PC-3 (cell line): ENCODE data around the gene WDR6. TPM values are rescaled to one million over a fixed set of nuclear protein-coding genes. Genes with fewer than 3 reads are reported as not detected.

Experiments
- ATAC-seq: fragments of 200-7000 bp; cut with Tn5 transposase; 2 replicates; pipeline ENCODE4 v1.9.1; 2020; ENCODE audit warnings: mild to moderate bottlenecking, moderate library complexity
- BruUV-seq: library from RNA; stranded (reverse); fragments of 400-500 nt; replicated peaks from 2 replicates; lab custom pipeline; 2021; lab: Mats Ljungman, UMichigan
- CTCF ChIA-PET: fragments of 300-600 bp; sonication (Branson Sonifier 250); formaldehyde crosslinking; loops from one replicate; lab custom pipeline; 2022; ENCODE audit warnings: antibody characterized with exemption; lab: Charles Lee
- POLR2A ChIA-PET: fragments of 300-600 bp; sonication (Branson Sonifier 250); formaldehyde crosslinking; loops from one replicate; lab custom pipeline; 2022; ENCODE audit warnings: antibody characterized with exemption; ENCODE audit not compliant: unreplicated experiment; lab: Charles Lee
- DNase-seq: peaks from one replicate; pipeline ENCODE4 v3.0.0-alpha.2; 2015
- H2AFZ ChIP-seq: fragments of 300-600 bp; sonication (generic); 2 replicates; pipeline ENCODE4 v1.6.0; 2016; ENCODE audit warnings: antibody characterized with exemption, low read length
- H3F3A ChIP-seq: fragments of 300-600 bp; sonication (generic); one replicate; pipeline ENCODE4 v1.6.0; 2017; ENCODE audit warnings: antibody characterized with exemption, low read length, control low read depth, mild to moderate bottlenecking; ENCODE audit not compliant: unreplicated experiment
- H3K27ac ChIP-seq: fragments of 300-600 bp; sonication (generic); 2 replicates; pipeline ENCODE4 v1.5.1; 2016; ENCODE audit warnings: mild to moderate bottlenecking, low read length
- H3K27me3 ChIP-seq: fragments of 300-600 bp; sonication (generic); 2 replicates; pipeline ENCODE4 v1.6.1; 2016; ENCODE audit warnings: low read length, mixed read lengths
- H3K36me3 ChIP-seq: fragments of 300-600 bp; sonication (generic); 2 replicates; pipeline ENCODE4 v1.6.1; 2016; ENCODE audit warnings: low read depth, mixed run types, low read length, mixed read lengths
- H3K4me1 ChIP-seq: fragments of 300-600 bp; sonication (generic); 2 replicates; pipeline ENCODE4 v1.5.1; 2016; ENCODE audit warnings: low read length; ENCODE audit not compliant: insufficient read depth
- H3K4me2 ChIP-seq: fragments of 300-600 bp; sonication (generic); 2 replicates; pipeline ENCODE4 v1.6.0; 2016; ENCODE audit warnings: low read length
- H3K4me3 ChIP-seq: fragments of 300-600 bp; sonication (generic); 2 replicates; pipeline ENCODE4 v1.5.1; 2016; ENCODE audit warnings: mild to moderate bottlenecking, low read length, mixed read lengths
- H3K79me2 ChIP-seq: fragments of 300-600 bp; sonication (generic); 2 replicates; pipeline ENCODE4 v1.6.1; 2017; ENCODE audit warnings: low read length, mixed read lengths
- H3K9ac ChIP-seq: fragments of 300-600 bp; sonication (generic); 2 replicates; pipeline ENCODE4 v1.6.0; 2016; ENCODE audit warnings: mild to moderate bottlenecking, low read length
- H3K9me2 ChIP-seq: fragments of 300-600 bp; sonication (generic); replicated peaks from 2 replicates; pipeline ENCODE4 v1.6.1; 2016; ENCODE audit warnings: mixed run types, low read length, mixed read lengths
- H3K9me3 ChIP-seq: fragments of 300-600 bp; sonication (generic); 2 replicates; pipeline ENCODE4 v1.6.1; 2016; ENCODE audit warnings: low read length, mixed read lengths
- H4K20me1 ChIP-seq: fragments of 300-600 bp; sonication (generic); 2 replicates; pipeline ENCODE4 v1.6.1; 2016; ENCODE audit warnings: low read length, mixed read lengths
- CTCF ChIP-seq: fragments of 300-600 bp; sonication (generic); conservative IDR thresholded peaks from 2 replicates; pipeline ENCODE4 v1.5.1; 2017; ENCODE audit warnings: antibody characterized with exemption, low read depth, mild to moderate bottlenecking, low read length
- EZH2 ChIP-seq: fragments of 300-600 bp; sonication (generic); IDR thresholded peaks from one replicate; pipeline ENCODE4 v1.6.1; 2017; ENCODE audit warnings: antibody characterized with exemption, mild to moderate bottlenecking, low read length; ENCODE audit not compliant: unreplicated experiment
- EZH2phosphoT487 ChIP-seq: fragments of 300-600 bp; sonication (generic); IDR thresholded peaks from 2 replicates; pipeline ENCODE4 v1.6.1; 2018; ENCODE audit warnings: mild to moderate bottlenecking, antibody characterized with exemption, low read length, borderline replicate concordance
- intact Hi-C: fragments of 100-400 bp; cut with micrococcal nuclease; formaldehyde crosslinking; loops from 2 replicates; pipeline ENCODE4 v1.9.0; 2023
- total RNA-seq: library from RNA; depleted of rRNA; stranded (reverse); fragments of >200 nt; gene quantifications from 2 replicates; pipeline ENCODE4 v1.2.3, GENCODE V29; 2014

Gene WDR6
- total RNA-seq, 1 experiment from 2014 or later: 92.7 TPM

- no peaks in the 10 kb centered on the region for H3K9me2 ChIP-seq
- H2AFZ ChIP-seq: peak overlapping the region; percentile 86; the same call in 1 of the 2 replicates
- peaks cover 41% of the 10 kb centered on the region for H3K79me2 ChIP-seq
- peaks cover 28% of the 10 kb centered on the region; the same call in 1 of the 2 replicates for H3K4me1 ChIP-seq
- TF ChIP-seq CTCF: no peak
- TF ChIP-seq EZH2: no peak
- no peak for TF ChIP-seq EZH2phosphoT487
- peak; percentile 27 for DNase-seq
- peak overlapping the region; percentile 99 for H3K4me2 ChIP-seq
- TSS peak; percentile 8 for BruUV-seq
- peak overlapping the region; percentile 94 for H3K4me3 ChIP-seq
- ChIA-PET POLR2A (no interaction called here), CTCF (no interaction called here)
- peak overlapping the region; percentile 56 for H3K27ac ChIP-seq
- H3K36me3 ChIP-seq: peaks cover 17% of the 10 kb centered on the region
- peak overlapping the region; percentile 96 for H3K9ac ChIP-seq
- intact Hi-C loops: no loop called here
- H3K9me3 ChIP-seq: no peaks in the 10 kb centered on the region
- no peaks in the 10 kb centered on the region for H3K27me3 ChIP-seq
- H4K20me1 ChIP-seq: peaks cover 4% of the 10 kb centered on the region
- no peak for ATAC-seq
- no peaks in the 10 kb centered on the region for H3F3A ChIP-seq
These were observed 11.5 kb downstream of the WDR6 start for GRCh38 chr3:49018707-49019006.

GRCh38 chr3:49019941-49020329 lies 12.7 kb downstream of the WDR6 start:
- no peaks in the 10 kb centered on the region for H3K9me2 ChIP-seq
- peak overlapping the region; percentile 95 for H3K27ac ChIP-seq
- ChIA-PET POLR2A (interaction anchor here (0.7 to 3.8 kb wide), 3 partner anchors 10 to 570 kb away, joined by 3 to 51 read pairs (median 26); partner anchors contain the start of gene WDR6), CTCF (interaction anchor here (0.6 to 1.2 kb wide), 3 partner anchors 30 to 316 kb away, joined by 4 to 5 read pairs (median 4); partner anchors contain the start of gene P4HTM)
- no peak overlapping the region for H2AFZ ChIP-seq
- H3K4me2 ChIP-seq: peak overlapping the region; percentile 99
- peaks cover 39% of the 10 kb centered on the region; the same call in 1 of the 2 replicates for H3K4me1 ChIP-seq
- DNase-seq: peak; percentile 49
- TF ChIP-seq CTCF (no peak), EZH2phosphoT487 (no peak), EZH2 (no peak)
- no peaks in the 10 kb centered on the region for H3K27me3 ChIP-seq
- ATAC-seq: no peak
- H4K20me1 ChIP-seq: no peaks in the 10 kb centered on the region
- H3K4me3 ChIP-seq: peak overlapping the region; percentile 94
- BruUV-seq: no TSS peak
- intact Hi-C loops: loop anchor here (5.0 kb wide), 1 partner anchor 72 kb away; the partner anchor contains the start of gene QRICH1
- H3K9ac ChIP-seq: peak overlapping the region; percentile 96
- peaks cover 50% of the 10 kb centered on the region for H3K79me2 ChIP-seq
- peaks cover 20% of the 10 kb centered on the region for H3K36me3 ChIP-seq
- H3K9me3 ChIP-seq: no peaks in the 10 kb centered on the region
- H3F3A ChIP-seq: no peaks in the 10 kb centered on the region
